GM19023 (cell line): ENCODE data around the gene NEURL3.

Experiments
- ATAC-seq: cut with Tn5 transposase; IDR thresholded peaks from one replicate; pipeline ENCODE4 v1.9.1; 2021; ENCODE audit warnings: mild to moderate bottlenecking, moderate library complexity; ENCODE audit not compliant: unreplicated experiment

Gene NEURL3

DNA sequence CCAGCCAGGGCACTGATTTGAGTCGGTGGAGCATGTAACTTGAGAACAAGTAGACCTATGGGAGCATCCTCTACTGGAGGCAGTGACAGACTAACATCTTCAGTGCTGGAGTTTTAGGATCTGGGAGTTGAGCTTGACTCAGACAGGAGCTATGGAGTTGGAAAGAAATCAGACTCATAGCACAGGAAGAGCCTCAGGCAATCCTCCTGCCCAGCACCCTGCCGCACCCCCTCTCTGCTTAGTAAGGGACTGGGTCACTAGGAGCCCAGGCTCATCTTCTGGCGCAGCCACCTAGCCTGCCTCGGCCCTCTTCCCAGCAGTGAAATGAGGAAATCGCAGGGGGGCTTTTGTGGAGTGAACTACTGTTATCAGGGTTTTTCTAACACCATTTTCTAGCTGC lies 35.0 kb upstream of the NEURL3 start:
- ATAC-seq, result no peak

DNA sequence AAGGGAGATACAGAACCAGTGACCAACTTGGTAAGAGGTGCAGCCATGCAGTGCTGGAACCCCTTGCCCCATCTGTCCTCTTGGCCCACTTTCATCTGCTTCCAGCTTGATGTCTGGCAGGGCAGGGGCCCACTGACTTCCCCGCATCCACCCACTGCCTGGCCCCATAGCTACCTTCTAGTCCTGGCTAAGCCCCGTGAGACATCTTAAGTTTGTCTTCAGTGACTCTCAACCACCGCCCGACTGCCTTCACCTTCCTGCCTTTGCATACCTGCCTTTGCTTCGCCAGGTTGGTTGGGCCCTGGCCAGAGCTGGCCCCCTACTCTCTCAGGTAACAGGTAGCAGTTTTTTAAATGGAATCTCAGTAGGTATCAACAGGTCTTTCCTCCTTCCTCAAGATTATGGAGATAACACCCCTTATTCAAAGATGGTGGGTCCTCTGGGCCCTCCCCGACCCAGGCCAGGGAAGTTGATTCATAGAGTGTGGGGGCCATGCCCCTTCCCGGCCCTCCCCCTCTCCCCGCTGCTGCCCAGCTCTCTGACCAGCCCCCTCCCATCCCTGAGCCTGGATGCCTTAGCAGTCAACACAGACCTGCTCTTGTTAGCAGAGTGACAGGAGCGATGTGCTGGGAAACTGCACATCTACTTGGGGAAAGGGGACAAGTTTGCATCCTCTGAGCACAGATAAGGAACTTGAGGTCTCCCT lies 34.2 kb upstream of the NEURL3 start:
- no peak for ATAC-seq

DNA sequence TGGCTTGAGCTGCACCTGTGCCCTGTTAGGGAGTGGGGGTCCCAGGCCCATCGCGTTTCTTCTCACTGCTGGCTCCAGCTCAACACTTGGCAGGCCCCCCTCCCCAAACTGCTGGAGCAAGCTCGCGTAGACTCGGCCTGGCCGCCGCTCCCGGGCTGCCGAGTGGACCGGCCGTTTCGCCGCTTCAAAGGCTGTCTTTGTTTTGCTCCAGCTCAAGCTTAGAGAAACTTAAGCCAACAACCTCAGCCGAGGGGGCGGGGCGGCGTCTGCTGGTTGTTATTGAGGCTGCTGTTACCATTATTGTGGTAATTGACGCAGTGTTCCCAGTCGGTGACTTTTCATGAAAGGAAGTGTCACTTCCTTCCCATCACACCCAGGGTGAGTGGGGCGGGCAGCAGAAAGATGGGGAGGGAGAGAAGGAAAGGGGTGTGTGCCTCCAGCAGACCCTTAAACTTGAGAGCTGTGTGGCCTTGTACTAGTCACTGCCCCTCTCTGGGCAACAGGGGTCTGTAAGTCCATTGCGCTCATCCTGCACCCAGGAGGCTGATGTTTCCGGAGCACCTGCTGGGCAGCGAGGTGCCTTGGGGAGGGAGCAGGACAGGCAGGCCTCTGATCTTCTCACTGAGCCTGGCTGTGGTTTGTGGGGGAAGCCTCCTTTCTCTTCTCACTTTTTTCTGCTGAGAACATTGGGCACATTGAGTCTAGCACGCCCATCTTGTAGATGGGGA lies 33.5 kb upstream of the NEURL3 start:
- ATAC-seq, result no peak

DNA sequence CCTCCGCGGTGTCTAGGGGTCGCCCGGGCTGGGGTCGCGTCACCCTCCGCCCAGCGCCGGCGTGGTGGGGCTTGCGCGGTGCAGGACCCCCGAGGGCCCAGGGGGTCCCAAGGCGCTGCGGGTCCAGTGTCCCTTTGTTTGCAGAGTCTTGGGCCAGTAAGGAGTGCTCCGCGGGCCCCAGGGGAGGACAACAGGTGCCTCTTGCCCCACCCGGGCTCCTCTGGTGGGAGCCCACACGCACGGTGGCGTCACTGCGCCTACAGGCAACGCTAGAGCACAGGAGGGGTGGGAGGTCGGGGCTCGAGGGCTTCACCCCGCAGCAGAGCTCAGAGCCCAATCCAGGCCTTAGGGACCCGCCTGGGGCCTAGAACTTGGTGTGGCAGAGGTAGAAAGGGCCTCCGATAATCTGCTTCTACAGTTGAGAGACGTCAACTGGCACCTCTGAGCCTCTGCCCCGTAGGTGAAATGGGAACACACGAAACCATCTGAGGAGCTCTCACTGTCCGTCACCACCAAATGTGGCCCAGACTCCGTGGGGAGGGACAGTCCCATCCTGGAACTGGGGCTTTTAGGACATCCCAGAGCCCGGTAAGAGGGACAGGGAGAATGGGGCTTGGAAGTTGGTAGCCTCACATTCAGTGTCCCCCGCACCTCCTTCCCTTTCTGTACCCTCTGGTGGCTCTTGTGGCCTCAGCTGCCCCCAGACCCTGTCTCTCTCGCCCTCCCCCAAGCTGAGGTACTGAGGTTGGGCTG lies 32.8 kb upstream of the NEURL3 start:
- no peak for ATAC-seq

DNA sequence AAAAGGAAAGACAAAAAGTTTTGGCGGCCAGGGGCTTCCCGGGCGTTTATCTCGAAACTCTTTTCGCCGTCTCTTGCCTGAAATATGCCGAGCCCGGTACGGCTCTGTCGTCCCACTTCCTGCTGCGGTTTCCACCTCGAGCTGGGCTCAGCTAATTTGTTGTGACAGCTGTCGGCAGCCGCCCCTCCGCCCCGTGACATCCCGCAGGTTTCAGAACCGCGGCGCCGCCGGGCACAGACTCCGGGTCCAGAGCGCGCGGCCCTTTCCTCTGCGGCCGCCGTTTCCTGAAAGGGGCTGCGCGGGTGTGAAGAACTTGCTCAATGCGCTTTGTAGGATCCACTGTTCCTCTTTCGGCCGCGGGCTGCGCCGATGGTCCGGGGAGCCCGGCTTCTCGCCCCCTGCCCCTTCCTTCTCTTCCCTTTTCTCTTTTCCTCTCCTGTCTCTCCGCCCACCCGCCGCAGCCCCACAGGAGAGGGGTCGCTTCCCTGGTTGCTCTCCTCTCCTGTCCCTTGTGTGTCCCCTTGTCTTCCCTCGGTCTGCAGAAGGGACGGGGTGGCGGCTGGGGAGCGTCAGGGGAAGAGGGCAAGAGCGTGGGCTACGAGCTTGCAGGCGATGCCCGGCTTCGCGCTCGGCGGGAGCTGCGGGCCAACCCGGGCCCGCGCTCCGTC lies 32.0 kb upstream of the NEURL3 start:
- peak; percentile 51 for ATAC-seq

DNA sequence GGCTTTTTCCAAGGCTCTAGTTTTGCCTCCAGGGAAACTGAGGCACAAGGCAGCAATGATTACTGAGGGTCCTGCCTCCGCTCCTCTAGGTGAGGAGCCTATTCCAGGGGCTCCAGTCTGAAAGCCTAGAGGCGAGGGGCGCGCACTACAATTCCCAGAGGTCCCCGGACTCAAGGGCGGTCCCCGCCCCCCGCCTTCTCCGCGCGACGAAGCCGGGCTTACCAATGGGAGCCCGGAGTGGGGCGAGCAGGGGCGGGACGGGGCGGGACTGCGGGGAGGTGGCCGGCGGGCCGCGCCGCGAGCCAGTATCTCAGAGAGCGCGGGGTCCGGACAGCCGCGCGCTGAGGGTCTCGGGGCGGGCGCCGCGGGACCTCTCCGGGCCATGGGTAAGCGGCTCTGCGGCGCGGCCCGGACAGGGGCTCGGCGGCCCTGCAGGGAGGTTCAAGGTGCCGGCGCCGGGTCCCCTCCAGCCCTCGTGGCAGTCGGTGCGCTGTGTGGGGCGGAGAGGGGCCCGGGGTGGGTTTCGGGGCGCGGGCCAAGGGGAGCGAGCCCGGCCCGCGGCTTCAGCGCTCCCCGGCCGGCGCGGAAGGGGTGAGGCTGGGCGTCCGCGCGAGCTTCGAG lies 31.4 kb upstream of the NEURL3 start, which contains the start of gene ARID5A:
Gene ARID5A (plus strand): TSS at position 308 of the 621 bp plus-strand sequence. CDS start 75 bp downstream, at position 383.
- ATAC-seq, result peak; percentile 59

DNA sequence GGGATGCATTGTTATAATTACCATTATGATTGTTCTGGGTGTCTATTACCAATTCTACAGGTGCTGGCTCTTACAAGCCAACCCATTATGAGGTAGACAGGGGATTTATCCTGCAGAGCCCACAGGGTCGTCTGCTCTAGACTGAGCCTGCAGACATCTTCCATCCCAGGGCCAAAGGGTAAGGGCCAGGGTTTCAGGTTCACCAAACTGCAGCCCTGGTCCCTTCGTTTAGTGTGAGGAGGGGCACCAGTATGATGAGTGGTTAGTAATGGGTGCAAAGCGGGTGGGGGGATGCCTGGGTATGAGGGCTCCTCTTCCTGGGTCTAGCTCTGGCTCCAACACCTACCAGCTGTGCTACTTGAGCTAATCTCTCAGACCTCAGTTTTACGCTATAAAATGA lies 30.2 kb upstream of the NEURL3 start:
- ATAC-seq, result no peak

DNA sequence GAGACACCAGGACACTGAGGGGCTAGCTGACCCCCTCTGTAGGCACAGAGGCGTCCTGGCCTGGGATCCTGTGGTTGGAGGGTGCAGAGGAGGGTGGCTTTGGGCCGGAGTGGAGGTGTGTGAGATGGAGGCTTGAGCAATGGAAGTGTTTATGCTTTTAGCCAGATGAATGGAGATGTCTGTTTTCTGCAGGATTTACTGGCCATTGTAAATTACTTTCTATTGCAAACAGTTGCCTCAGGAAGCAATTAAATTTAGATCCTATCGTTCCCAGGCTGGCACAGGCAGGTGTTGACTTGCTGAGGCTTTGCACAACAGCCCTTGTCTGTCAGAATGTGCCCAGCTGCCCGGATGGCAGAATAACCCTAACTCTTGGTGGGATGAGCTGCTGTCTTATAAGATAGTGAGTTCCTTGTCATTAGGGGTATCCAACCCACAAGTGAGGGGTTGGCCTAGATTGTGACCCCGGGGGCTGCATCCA lies 29.6 kb upstream of the NEURL3 start:
- no peak for ATAC-seq

DNA sequence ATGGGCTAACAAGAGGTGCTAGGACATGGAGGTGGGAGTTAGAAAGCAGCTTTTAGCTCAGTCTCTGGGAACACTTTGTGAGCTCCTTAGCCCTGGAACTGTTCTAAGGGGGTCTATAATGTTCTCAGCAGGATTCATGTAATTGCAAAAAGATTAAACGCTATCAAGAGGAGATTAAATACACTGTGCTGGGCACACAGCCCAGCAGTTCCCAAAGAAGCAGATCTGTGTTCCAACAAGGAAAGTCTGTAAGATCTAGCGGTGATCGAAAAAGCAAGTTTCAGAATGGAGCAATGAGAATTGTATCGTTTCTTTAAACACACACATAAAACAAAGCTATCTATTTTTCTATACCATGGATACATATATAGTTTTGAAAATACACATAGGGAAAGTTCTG lies 29.0 kb upstream of the NEURL3 start:
- ATAC-seq, result no peak

DNA sequence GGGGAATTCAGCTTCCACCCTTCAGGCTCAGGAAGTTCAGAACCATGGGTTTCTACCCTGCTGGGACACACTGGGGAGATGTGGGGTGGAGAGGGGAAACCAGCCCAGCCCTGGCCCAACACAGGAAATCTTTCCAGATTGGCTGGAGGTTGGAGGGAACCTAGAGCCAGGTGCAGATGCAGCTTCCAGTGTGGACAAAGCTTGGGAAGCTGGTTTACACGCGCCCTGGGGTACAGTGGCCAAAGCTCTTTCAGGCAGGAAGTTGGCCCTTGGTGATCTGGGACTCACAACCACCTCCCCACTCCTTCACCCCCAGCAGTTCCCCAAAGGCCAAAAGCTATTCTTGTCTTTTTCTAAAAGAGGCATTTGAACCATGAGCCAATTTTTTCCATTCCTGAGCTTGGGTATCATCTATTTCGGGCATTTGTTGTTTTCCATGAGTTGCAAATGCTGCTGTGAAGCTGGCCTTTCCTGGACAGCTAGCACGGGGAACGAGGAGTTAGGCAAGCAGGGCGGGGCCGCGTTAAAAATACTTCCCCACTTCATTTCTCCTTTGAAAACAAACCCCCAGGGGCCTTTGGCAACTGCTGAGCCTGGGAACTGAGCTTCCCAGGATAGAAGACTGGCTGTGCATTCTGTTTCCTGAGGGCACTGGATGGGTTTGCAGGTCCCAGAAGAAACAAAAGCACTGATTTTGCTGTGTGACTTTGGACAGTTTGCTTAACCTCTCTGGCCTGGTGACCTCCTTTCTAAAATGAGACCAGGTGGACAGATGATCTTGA lies 28.3 kb upstream of the NEURL3 start:
- no peak for ATAC-seq

DNA sequence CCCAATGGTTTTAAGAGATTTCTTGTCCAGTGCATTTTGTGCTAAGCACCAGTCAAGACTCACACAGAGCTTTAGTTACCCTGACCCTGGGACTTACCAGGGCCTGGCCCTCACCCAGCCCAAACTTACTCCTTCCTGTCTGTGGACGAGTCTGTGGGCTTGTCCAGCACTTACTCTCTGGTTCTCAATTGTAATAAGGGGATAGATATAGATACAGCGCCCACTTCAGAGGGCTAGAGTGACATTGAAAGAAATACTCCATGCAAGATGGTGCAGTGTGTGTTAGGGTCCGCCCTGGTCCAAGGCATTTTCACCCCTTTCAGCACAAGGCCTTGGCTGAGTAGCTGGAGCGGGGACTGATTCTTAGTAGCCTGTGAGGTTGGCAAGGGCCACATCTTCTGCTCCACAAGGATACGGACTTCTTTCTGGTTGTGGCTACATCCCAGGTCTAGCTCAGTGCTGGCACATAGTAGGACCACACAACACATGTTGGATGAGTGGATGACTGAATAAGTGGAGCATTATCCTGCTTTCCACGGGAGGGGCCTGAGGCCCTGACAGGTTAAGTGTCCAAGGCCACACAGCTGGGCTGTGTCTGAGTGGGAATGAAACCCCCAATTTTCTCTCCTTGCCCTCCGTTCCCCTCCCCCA lies 27.6 kb upstream of the NEURL3 start:
- no peak for ATAC-seq

DNA sequence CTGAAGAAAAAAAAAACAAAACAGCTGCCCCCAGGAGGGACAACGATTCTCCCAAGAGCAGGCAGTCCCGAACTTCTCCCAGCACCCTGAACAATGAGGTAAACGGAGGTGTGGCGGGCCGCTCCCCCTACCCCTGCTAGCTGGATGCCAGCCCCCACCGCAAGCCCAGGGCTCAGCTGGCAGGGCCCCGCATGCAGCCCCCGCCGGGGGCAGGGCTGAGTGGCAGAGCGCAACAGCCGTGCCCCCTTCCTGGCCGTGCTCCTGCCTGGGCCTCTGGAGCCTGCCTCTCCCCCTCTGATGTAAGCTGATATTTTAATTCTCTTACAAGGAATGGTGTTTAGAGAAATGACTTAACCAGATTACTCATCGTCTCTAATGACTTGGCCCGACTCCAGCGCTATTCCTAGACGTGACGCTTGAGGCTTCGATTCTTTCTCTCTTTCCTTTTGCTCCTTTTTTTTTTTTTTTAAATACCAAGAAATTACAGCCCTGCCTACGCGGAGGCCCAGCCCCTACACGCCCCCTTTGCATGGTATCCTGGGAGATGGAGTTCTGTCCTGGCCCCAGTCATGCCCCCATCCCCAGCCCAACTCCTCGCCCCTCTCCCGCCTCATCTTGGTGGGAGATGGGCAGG lies 26.8 kb upstream of the NEURL3 start:
- peak; percentile 22 for ATAC-seq

DNA sequence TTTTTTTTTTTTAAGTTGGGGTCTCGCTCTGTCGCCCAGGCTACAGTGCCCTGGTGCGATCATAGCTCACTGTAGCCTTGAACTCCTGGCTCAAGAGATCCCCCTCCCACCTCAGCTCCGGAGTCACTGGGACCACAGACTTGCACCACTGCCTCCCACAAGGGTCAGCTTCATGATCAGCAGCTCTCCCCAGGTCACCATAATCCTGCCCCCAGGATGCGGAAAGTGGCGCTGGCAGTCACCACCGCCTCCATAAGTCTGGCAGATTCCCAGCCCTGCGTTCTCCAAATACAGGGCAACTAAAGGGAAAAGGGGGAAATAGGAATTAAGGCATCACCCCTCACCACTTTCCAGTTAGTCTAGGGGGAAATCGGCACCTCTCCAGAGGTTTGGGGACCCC lies 26.2 kb upstream of the NEURL3 start:
- no peak for ATAC-seq

DNA sequence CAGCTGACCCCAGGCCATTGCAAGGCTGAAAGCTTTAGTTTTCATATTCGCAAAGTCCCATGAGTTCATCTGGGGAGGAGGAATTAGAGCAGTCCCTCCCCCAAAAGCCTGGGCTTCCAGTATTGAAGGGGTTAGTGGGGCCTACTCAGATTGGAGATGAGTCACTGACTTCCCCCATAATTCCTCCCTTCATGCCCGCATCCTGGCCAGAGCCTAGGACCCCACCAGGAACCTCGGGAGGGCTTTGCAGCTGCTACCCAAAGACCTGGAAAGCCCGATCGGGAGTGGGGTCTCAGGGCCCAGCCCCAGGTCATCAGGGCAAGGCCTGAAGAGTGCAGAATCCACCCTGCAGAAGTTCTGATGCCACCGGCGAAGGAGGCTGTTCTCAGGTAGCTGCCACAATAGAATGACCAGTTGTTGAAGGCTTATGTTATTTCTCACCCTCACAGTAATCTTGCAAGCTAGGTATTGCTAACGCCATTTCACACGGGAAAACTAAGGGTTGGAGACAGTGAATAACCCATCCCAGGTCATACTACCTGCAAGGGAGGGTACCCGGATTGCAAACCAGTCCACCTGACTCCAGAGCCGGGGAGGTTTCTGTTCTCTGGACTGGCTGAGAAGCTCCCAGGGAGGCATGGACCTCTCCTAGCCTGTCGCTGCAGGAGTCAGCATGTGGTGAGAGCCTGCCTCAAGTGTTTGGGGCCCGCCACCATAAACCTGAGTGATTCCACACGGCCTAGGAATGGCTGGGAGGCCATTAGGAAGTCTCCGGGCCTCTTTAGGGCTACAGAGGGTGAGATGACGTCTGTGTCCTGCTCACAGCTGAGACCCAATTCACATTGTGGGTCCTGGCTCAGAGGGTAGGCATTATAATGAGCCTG lies 25.6 kb upstream of the NEURL3 start:
- no peak for ATAC-seq

DNA sequence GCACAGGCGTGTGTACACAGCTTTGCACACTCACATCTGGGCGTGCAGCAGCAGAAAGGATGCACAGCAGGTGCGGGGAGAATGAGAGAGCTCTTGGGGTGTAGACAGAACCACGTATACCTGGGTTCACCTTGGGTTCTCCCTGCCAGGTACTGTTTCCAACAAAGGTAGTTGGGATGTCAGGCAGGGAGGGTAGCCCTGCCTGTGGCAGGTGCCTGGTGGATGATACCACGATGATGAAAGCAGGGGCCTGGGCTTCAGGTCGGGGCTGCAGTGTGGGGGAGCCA lies 24.9 kb upstream of the NEURL3 start:
- no peak for ATAC-seq

DNA sequence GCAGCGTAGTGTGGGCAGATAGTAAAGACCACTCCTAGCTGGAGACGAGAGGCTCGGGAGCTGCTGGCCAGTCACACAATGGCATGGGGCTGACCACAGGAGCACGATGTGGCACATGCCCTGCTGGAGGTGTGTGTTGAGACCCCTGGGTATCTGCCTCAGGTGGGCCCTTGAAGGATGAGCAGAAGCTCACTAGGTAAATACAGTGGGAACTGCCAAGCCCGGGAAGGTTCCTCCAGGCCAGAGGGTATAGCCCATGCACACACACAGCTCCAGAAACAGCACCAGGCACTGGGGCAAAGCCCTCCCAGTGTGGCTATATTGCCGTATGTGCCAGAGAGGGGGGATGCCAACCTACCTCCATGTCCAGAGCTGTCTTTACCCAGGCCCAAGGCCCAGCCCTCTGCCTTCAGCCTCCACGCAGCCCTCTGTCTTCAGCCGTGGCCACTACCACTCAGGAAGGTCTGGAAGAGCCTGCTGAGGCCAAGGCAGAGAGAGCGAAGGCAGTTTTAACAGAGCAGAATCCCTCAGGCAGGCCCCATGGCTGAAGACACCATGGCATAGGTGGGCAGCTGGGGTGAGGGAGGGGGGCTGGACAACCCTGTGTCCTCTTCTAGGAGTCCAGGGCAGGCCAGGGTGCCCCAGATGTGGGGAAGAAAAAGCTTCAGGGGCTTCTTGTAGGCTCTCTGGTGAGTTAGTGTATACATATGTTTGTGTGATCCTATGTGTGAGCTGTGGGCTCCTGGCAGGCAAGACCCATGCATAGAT lies 24.4 kb upstream of the NEURL3 start:
- ATAC-seq, result no peak

DNA sequence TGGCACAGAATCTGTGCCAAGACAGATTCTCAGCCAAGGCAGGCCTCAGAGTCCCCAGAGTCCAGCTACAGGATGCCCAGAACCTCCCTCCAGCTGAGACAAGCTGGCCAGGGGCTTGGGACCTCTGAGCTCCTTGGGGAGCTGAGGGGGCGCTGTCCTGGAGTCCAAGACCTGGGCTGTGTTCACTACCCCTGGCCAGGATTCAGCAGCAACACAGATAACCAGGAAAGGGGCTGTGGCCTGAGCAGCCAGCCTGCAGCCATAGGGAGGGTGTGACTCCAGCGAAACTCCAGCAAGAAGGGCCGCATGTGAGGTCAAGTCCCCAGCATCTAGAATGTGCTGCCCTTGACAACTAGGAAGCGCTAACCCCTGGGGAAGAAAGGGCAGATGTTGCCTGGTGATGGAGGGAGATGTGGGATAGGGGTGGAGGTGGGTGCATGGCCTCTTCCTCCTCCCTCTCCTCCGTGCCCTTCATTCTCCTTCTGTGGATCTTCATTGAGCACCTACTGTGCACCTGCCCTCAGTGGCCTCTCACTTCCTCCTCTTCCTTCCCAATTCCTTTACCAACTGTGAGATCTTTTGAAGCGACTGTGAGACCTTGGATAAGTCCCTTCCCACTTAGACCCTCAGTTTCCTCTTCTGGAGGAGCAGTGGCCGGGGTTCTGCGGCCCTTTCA lies 23.7 kb upstream of the NEURL3 start:
- ATAC-seq, result no peak
